Measurements from ENCODE around the gene PLA2G2F.

PLA2G2F gene

GRCh38 chr1:20160034-20160433 is 20.9 kb downstream of the PLA2G2F start:
- TF ChIP-seq, protein P1, sequence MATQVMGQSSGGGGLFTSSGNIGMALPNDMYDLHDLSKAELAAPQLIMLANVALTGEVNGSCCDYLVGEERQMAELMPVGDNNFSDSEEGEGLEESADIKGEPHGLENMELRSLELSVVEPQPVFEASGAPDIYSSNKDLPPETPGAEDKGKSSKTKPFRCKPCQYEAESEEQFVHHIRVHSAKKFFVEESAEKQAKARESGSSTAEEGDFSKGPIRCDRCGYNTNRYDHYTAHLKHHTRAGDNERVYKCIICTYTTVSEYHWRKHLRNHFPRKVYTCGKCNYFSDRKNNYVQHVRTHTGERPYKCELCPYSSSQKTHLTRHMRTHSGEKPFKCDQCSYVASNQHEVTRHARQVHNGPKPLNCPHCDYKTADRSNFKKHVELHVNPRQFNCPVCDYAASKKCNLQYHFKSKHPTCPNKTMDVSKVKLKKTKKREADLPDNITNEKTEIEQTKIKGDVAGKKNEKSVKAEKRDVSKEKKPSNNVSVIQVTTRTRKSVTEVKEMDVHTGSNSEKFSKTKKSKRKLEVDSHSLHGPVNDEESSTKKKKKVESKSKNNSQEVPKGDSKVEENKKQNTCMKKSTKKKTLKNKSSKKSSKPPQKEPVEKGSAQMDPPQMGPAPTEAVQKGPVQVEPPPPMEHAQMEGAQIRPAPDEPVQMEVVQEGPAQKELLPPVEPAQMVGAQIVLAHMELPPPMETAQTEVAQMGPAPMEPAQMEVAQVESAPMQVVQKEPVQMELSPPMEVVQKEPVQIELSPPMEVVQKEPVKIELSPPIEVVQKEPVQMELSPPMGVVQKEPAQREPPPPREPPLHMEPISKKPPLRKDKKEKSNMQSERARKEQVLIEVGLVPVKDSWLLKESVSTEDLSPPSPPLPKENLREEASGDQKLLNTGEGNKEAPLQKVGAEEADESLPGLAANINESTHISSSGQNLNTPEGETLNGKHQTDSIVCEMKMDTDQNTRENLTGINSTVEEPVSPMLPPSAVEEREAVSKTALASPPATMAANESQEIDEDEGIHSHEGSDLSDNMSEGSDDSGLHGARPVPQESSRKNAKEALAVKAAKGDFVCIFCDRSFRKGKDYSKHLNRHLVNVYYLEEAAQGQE (IDR thresholded peaks at IDR 0.05; ENCODE audit: insufficient read depth in 1 of 2, low read depth in 2 of 2, low read length in 2 of 2): no peak
- TF ChIP-seq POLR2AphosphoS5 (IDR thresholded peaks at IDR 0.05; ENCODE audit: low read depth, low read length) (no peak), FOXP2 (optimal IDR thresholded peaks at IDR 0.05; ENCODE audit: borderline replicate concordance, extremely low read depth, extremely low read length, insufficient read depth) (no peak), SIN3A (IDR thresholded peaks at IDR 0.05; ENCODE audit: borderline replicate concordance, insufficient read depth, low read length) (no peak), TAF1 (IDR thresholded peaks at IDR 0.05; ENCODE audit: borderline replicate concordance, insufficient read depth, low read length) (no peak)

GRCh38 chr1:20164694-20165202 is 25.6 kb downstream of the PLA2G2F start:
- TF ChIP-seq POLR2AphosphoS5 (IDR thresholded peaks at IDR 0.05; ENCODE audit: low read depth, low read length) (no peak), SIN3A (IDR thresholded peaks at IDR 0.05; ENCODE audit: borderline replicate concordance, insufficient read depth, low read length) (no peak), TAF1 (IDR thresholded peaks at IDR 0.05; ENCODE audit: borderline replicate concordance, insufficient read depth, low read length) (no peak), FOXP2 (optimal IDR thresholded peaks at IDR 0.05; ENCODE audit: borderline replicate concordance, extremely low read depth, extremely low read length, insufficient read depth) (no peak)
- TF ChIP-seq, protein P1 (IDR thresholded peaks at IDR 0.05; ENCODE audit: insufficient read depth in 1 of 2, low read depth in 2 of 2, low read length in 2 of 2): no peak

DNA sequence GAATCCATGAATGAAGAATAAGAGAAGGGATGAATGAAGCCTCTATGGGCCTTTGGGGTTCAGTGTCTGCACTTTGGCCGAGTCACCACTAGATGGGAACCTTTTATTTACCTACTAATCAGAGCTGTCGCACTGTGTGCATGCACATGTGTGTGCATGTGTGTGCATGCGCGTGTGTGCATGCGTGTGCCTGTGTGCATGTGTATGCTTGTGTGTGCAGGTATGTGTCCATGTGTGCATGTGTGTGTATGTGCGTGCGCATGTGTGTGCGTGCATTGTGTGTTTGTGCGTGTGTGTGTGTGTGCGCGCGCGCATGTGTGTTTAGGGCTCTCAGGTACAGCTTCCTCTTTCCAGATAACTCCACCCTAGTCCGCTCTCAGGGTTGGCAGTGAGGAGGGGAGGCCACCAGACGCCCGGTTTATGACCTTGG is 26.4 kb downstream of the PLA2G2F start:
- TF ChIP-seq TAF1 (IDR thresholded peaks at IDR 0.05; ENCODE audit: borderline replicate concordance, insufficient read depth, low read length): no peak
- no peak for TF ChIP-seq SIN3A (IDR thresholded peaks at IDR 0.05; ENCODE audit: borderline replicate concordance, insufficient read depth, low read length)
- TF ChIP-seq, protein P1 (IDR thresholded peaks at IDR 0.05; ENCODE audit: insufficient read depth in 1 of 2, low read depth in 2 of 2, low read length in 2 of 2): no peak
- no peak for TF ChIP-seq POLR2AphosphoS5 (IDR thresholded peaks at IDR 0.05; ENCODE audit: low read depth, low read length)
- no peak for TF ChIP-seq FOXP2 (optimal IDR thresholded peaks at IDR 0.05; ENCODE audit: borderline replicate concordance, extremely low read depth, extremely low read length, insufficient read depth)

- TF ChIP-seq POLR2AphosphoS5 (IDR thresholded peaks at IDR 0.05; ENCODE audit: low read depth, low read length): no peak
- no peak for TF ChIP-seq FOXP2 (optimal IDR thresholded peaks at IDR 0.05; ENCODE audit: borderline replicate concordance, extremely low read depth, extremely low read length, insufficient read depth)
Observed at GRCh38 chr1:20166051-20166450, 26.9 kb downstream of the PLA2G2F start.

DNA sequence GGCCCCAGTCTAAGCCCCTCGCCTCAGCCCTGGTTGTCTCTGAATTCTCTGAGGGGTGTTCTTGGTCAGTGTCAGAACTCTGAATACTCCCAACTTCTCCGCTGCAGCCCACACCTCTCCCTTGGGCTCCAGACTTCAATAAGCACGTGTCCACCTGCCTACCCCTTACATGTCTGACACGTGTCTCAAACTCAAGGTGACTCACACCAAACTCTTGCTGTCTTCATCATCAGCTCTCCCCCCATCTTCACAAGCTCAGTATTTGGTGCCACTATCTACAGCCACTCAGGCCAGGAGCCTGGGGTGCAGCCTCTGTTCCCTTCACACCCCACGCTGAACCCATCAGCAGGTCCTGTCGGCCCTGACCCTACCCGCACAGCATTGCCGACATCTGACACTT is 28.0 kb downstream of the PLA2G2F start:
- no peak for TF ChIP-seq FOXP2 (optimal IDR thresholded peaks at IDR 0.05; ENCODE audit: borderline replicate concordance, extremely low read depth, extremely low read length, insufficient read depth)
- TF ChIP-seq TAF1 (IDR thresholded peaks at IDR 0.05; ENCODE audit: borderline replicate concordance, insufficient read depth, low read length): no peak
- TF ChIP-seq POLR2AphosphoS5 (IDR thresholded peaks at IDR 0.05; ENCODE audit: low read depth, low read length): no peak
- TF ChIP-seq, protein P1 (IDR thresholded peaks at IDR 0.05; ENCODE audit: insufficient read depth in 1 of 2, low read depth in 2 of 2, low read length in 2 of 2): no peak
- TF ChIP-seq SIN3A (IDR thresholded peaks at IDR 0.05; ENCODE audit: borderline replicate concordance, insufficient read depth, low read length): no peak

Data from PFSK-1 (cell line).